ENCODE results near the gene GLI3.

Gene GLI3

GRCh38 chr7:41999736-42000283, 237.2 kb downstream of the GLI3 start:
- Histone ChIP-seq H3K27ac (no peak overlapping the region), H3K9me3 (ENCODE audit: severe bottlenecking) (no peaks in the 10 kb centered on the region), H3K4me3 (ENCODE audit: low read depth, low read length) (no peak overlapping the region), H3K36me3 (no peaks in the 10 kb centered on the region), H3K27me3 (ENCODE audit: insufficient read depth, low read depth, severe bottlenecking) (peaks cover 36% of the 10 kb centered on the region)
- DNase-seq = no peak
- TF ChIP-seq, protein P1, sequence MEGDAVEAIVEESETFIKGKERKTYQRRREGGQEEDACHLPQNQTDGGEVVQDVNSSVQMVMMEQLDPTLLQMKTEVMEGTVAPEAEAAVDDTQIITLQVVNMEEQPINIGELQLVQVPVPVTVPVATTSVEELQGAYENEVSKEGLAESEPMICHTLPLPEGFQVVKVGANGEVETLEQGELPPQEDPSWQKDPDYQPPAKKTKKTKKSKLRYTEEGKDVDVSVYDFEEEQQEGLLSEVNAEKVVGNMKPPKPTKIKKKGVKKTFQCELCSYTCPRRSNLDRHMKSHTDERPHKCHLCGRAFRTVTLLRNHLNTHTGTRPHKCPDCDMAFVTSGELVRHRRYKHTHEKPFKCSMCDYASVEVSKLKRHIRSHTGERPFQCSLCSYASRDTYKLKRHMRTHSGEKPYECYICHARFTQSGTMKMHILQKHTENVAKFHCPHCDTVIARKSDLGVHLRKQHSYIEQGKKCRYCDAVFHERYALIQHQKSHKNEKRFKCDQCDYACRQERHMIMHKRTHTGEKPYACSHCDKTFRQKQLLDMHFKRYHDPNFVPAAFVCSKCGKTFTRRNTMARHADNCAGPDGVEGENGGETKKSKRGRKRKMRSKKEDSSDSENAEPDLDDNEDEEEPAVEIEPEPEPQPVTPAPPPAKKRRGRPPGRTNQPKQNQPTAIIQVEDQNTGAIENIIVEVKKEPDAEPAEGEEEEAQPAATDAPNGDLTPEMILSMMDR (IDR thresholded peaks at IDR 0.05; ENCODE audit: low read depth, low read length) = no peak

DNA sequence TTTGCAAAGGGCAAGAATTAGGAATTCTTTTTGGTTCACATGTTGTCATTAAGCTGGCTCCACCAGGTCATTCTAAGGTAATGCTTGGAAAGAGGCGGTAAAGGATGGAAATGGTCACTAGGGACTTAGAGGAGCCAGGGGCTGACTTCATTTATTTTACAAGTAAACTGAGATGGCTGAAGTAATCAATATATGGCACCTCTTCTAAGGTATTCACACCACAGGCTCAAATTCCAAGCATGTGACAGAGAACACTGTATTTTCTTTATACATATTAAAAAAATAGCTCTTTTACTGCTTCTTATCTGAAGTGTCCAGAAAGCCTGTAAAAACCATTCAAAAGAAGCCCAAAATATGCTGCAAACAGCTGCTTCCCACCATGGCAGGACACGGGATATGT, 239.0 kb downstream of the GLI3 start:
- TF ChIP-seq, protein P1 (IDR thresholded peaks at IDR 0.05; ENCODE audit: low read depth, low read length) = no peak
- H3K27ac ChIP-seq = no peak overlapping the region

GRCh38 chr7:41997151-41997550, 239.9 kb downstream of the GLI3 start:
- DNase-seq = no peak
- H3K4me3 ChIP-seq (ENCODE audit: low read depth, low read length) = no peak overlapping the region
- TF ChIP-seq, protein P1 (IDR thresholded peaks at IDR 0.05; ENCODE audit: low read depth, low read length) = no peak

More for the DNA sequence above, 239.0 kb downstream of the GLI3 start:
- DNase-seq = no peak
- H3K36me3 ChIP-seq = no peaks in the 10 kb centered on the region
- H3K27me3 ChIP-seq (ENCODE audit: insufficient read depth, low read depth, severe bottlenecking) = peaks cover 39% of the 10 kb centered on the region
- no peaks in the 10 kb centered on the region for H3K9me3 ChIP-seq (ENCODE audit: severe bottlenecking)
- no peak overlapping the region for H3K4me3 ChIP-seq (ENCODE audit: low read depth, low read length)

DNA sequence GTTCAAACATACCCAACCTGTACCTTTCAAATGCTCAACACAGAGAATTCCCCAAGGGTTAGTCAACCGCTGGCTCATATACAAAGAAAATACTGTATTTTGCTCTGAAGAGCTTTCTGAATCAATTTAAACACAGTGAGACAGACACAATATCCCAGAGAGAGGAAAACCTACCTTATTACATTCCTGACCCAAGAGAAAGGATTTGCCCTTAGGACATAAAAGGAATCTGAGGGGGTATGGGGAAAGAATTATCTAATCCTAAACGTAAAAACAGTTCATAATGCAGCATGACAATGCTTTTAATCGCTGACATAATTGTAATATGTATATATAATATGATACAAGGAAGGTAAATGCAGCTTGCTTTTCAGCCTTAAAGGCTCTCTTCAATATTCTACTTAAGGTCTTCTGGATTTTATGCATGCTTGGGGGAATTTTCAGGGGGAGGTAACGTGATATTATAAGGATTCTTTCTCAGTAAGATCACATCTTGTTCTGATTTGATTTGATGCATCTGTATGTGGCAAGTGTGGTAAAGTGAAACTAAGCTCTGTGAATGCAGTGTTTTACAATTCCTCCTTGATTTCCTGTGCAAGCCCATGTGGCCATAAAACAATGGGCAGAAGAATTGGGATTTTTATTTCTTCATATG, 240.5 kb downstream of the GLI3 start:
- no peak for DNase-seq
- no peak overlapping the region for H3K27ac ChIP-seq
- TF ChIP-seq, protein P1 (IDR thresholded peaks at IDR 0.05; ENCODE audit: low read depth, low read length) = no peak
- H3K4me3 ChIP-seq (ENCODE audit: low read depth, low read length) = no peak overlapping the region
- no peaks in the 10 kb centered on the region for H3K9me3 ChIP-seq (ENCODE audit: severe bottlenecking)
- peaks cover 33% of the 10 kb centered on the region for H3K27me3 ChIP-seq (ENCODE audit: insufficient read depth, low read depth, severe bottlenecking)
- H3K36me3 ChIP-seq = no peaks in the 10 kb centered on the region

More at GRCh38 chr7:41997151-41997550, 239.9 kb downstream of the GLI3 start:
- H3K27ac ChIP-seq = no peak overlapping the region
- no peaks in the 10 kb centered on the region for H3K36me3 ChIP-seq
- no peaks in the 10 kb centered on the region for H3K9me3 ChIP-seq (ENCODE audit: severe bottlenecking)
- peaks cover 33% of the 10 kb centered on the region for H3K27me3 ChIP-seq (ENCODE audit: insufficient read depth, low read depth, severe bottlenecking)

- Histone ChIP-seq H3K9me3 (ENCODE audit: severe bottlenecking) (no peaks in the 10 kb centered on the region), H3K36me3 (no peaks in the 10 kb centered on the region), H3K4me3 (ENCODE audit: low read depth, low read length) (no peak overlapping the region), H3K27ac (no peak overlapping the region), H3K27me3 (ENCODE audit: insufficient read depth, low read depth, severe bottlenecking) (peaks cover 39% of the 10 kb centered on the region)
- DNase-seq = no peak
- TF ChIP-seq, protein P1 (IDR thresholded peaks at IDR 0.05; ENCODE audit: low read depth, low read length) = no peak
Measured at GRCh38 chr7:41995632-41996271, 241.3 kb downstream of the GLI3 start.
